Measurements from ENCODE around the gene PHYH. TPM values are rescaled to one million over a fixed set of nuclear protein-coding genes. Genes with fewer than 3 reads are reported as not detected.
"Not testable (repeated sequence)": the region's sequence is repeated elsewhere in the genome, so short reads cannot be mapped to it uniquely, and the experiment has no call there.

The PHYH gene
- total RNA-seq, 1 experiment from 2014 or later, result 33.6 TPM

DNA sequence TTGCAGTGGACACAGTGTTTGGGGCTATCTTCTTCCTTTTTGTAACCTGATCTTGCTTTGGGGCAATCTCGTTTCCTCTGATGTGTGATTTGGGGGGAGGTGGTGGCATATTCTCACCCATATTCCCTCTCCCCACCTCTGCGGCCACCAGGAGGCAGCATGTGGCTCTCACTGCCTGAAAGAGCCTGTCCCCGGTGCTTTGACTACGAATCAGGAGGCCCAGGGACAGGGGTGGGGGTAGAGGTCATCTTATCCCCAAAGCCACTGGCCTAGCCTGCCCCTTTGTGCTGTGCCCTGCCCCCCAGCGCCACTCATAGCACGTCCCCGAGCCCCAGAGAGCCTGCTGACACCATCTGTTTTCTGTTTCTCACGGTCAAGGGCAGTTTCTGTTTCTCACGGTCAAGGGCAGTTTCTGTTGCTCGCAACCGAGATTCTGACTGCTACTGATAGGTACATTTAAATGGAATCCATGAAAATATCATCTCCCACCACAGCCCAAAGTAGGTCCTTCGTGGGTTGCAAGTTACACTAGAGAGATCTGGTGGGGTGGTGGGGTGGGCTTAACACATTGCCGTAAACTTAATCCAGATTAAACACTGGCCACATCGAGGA is 28.2 kb downstream of the PHYH start:
- DNase-seq (ENCODE audit: low spot score), result no peak

DNA sequence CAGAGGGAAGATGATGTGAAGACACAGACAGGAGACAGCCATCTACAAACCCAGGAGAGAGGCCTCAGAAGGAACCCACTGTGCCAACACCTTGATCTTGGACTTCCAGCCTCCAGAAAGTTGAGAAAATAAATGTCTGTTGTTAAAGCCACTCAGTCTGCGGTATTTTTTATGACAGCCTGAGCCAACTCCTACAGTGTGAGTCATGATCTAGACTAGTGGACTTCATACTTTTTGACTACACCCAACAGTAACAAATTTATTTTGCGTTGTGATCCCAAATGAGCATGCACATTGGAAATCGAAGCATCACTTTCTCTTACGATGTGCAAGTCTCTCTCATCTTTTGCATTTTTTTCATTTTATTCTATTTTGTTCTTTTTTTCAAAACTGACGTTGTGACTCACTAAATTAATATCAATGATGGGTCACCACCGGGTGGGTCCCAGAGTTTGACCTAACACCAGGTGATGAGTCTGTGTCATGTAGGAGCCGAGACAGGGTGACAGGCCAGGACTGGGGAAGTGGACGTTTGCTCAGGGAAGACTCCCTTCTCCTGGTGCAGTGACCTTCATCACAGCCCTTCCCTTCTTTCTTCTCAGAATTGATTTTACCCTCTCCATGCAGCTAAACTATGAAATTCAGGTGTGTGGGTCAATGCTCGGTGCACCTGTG is 28.9 kb downstream of the PHYH start:
- peak; percentile 75 for DNase-seq (ENCODE audit: low spot score)

DNA sequence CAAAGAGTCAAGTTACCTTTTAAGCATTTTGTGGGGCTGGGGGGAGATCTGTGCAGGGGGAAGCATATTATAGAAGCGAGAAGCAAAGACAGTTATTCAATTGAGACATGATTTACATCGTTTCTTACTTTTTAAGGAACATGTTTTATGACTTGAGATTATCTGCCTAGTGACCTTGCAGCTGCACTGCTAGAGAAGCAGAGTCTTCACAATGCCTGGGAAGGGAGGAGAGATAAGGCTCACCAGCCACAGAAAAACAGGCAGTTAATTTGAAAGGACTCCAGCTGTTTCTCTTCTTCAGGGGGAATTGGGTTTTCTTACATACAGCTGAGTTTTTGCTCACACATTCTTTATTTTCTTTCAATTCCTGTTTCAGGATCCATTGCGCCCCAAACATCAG is 31.0 kb downstream of the PHYH start:
- no peak for DNase-seq (ENCODE audit: low spot score)

DNA sequence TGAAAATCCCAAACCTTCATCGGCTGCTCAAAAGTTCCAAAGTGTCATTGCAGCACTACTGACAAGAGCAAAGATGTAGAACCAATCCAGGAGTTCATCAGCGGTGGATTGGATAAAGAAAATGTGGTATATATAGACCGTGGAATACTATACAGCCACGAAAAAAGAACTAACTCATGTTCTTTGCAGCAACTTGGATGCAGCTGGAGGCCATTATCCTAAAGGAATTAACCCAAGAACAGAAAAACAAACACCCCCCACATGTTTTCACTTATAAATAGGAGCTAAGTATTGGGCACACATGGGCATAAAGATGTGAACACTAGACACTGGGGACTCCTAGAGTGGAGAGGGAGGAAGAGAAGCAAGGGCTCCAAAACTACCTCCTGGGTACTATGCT is 31.6 kb downstream of the PHYH start:
- DNase-seq (ENCODE audit: low spot score), result no peak

DNA sequence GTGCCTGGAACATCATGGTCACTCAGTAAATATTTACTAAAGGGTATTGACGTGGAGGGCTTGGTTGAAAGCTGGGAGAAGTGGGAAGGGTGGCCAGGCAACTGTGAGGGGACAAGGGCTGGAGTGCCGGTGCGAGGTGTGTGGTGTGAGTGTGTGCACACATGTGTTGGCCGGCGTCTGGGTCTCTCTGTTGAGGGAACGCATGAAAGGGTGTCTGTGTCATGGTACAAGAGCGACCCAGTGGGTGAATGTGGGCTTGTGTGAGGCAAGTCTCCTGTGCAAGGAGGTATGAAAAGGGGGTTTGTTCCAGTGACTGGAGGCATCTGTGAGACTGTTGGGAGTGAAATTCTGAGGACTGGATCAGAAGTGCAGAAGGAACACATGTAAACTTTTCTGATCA is 36.3 kb downstream of the PHYH start:
- DNase-seq (ENCODE audit: low spot score), result no peak

DNA sequence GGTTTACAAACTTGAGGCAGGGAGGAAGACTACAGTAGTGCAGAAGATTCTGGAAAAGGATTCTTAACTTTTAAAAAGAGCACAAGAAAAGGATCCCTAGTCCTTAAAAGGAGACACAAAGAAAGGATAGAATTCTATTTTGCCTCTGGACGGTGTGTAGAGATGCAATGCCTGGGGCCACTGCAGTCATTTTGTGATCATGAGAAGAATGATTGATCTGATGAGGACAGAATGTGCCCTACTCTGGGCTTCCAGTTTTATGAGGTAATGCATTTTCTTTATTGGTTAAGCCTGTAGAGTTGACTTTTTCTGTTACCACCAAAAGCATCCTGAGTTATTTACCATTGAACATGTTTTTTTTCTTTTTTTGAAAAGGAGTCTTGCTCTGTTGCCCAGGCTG is 37.4 kb downstream of the PHYH start:
- DNase-seq (ENCODE audit: low spot score), result no peak

DNA sequence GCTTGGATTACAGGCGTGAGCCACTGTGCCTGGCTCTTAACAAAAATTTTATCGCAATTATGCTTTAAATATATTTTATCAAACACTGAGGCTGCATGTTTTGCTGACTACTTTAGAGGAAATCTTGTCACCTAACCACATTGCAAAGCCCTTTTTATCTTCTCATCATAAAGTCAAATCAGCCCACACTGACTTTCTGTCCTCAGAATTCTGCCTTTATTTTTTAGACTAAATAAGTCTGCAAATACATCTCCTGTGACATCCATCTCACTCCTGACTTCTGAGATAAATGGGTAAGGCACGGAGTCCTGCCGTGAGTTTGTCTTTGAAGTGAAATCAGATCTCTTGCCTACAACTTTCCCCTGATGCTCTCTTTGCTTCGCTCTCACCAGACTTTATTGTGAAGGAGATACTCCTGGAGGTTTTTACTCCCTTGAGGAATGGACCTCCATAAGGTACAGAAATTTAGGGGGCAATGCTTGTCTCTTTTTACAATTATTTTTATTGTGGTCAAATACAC is 42.2 kb downstream of the PHYH start:
- no peak for DNase-seq (ENCODE audit: low spot score)

DNA sequence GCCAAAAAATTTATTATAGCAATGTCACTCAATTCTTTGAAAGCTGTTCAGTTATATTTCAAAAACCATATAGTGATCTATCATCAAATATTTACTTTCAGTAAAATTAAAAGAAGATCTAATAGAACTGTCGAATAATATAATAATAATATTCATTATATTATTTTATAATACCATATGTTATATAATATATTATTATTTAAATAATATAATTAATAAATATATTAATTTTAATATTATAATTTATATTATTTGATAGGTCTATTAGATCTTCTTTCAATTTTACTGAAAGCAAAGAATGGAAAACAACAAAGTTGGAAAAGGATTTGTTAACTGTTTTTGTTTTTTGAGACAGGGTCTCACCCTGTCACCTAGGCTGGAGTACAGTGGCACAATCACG is 43.2 kb downstream of the PHYH start:
- DNase-seq (ENCODE audit: low spot score), result no peak

DNA sequence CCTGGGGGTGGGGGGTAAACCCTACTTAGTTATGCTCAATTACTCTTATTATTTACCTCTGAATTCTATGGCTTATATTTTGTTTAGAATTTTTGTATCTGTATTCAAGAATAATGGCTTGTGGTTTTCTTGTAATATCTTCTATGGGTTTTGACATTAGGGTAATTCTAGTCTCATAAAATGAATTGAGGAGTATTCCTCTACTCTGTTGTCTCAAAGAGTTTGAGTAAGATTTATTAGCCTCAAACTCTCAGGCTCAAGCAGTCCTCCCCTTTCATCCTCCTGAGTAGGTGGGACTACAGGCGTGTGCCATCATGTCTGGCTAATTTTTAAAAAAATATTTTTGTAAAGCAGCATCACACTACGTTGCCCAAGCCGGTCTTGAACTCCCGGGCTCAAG is 46.1 kb downstream of the PHYH start:
- no peak for DNase-seq (ENCODE audit: low spot score)

DNA sequence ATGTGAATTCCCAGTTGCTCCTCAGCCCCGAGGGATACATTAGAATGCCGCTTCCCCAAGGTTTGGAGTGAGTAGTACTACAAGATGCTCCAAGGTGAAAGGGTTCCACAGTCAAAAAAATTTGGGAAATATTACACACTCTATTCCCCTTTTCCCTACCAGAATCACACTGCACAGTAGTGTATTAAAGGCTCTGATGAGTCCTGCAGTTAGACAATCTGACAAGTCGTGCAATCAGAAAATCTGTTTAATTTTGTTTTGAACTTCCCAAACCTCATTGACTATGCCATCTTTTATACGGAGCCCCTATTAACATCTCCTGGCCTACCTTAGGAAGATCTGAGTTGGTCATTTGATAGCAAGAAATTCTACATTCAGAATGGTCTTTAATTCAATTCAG is 52.1 kb downstream of the PHYH start:
- no peak for DNase-seq (ENCODE audit: low spot score)

DNA sequence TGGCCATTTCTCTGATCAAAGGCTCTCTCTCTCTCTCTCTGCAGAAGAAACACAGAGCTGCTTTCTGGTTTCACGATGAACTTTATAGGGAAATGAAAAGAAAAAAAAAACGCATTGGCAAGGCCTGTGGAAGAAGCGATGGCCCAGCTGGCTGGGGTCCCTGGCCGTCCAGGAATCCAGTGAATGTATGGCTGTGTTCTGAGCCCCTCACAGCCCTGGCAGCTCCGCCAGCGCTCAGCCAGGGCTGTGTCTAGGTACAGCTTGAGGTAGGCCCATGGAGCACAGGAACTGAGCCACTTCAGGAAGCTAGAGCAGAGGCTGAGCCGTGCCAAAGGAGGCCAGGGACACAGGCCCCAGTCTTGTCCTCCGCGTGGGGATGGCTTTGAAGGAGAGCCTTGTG is 52.6 kb downstream of the PHYH start:
- no peak for DNase-seq (ENCODE audit: low spot score)

DNA sequence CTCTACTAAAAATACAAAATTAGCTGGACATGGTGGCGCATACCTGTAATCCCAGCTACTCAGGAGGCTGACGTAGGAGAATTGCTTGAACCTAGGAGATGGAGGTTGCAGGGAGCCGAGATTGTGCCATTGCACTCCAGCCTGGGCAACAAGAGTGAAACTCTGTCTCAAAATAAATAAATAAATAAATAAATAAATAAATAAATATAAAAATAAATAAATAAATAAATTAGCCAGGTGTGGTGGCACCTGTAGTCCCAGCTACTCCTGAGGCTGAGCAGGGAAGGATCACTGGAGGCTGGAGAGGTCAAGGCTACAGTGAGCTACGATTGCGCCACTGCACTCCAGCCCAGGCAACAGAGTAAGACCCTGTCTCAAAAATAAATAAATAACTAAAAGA is 57.6 kb downstream of the PHYH start:
- DNase-seq (ENCODE audit: low spot score), result not testable (repeated sequence)

DNA sequence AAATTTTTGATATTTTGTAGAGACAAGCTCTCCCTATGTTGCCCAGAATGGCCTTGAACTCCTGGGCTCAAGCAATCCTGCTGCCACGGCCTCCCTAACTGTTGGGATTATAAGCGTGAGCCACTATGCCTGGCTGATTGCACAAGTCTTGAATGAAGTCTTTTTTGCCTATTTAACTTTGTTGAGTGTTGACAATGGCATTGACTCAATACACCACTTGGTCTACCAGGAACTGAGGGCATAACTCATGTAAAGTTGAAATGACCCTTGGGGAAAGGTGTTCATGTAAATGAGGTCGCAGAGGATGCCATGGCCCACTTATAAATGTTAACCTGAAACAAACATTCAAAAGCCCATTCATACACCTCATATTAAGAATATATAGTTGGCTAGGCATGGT is 58.3 kb downstream of the PHYH start:
- DNase-seq (ENCODE audit: low spot score), result no peak

DNA sequence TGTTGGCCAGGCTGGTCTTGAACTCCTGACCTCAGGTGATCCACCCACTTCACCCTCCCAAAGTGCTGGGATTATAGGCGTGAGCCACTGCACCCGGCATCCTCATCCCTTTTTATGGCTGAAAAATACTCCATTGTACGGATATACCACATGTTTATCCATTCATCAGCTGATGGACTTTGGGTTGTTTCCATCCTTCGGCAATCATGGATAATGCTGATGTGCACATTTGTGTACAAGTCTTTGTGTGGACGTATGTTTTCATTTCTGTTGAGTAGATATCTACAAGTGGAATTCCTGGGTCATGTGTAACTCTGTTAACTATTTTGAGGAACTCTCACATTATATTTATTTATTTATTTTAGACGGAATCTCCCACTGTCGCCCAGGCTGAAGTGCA is 59.9 kb downstream of the PHYH start:
- DNase-seq (ENCODE audit: low spot score), result no peak

DNA sequence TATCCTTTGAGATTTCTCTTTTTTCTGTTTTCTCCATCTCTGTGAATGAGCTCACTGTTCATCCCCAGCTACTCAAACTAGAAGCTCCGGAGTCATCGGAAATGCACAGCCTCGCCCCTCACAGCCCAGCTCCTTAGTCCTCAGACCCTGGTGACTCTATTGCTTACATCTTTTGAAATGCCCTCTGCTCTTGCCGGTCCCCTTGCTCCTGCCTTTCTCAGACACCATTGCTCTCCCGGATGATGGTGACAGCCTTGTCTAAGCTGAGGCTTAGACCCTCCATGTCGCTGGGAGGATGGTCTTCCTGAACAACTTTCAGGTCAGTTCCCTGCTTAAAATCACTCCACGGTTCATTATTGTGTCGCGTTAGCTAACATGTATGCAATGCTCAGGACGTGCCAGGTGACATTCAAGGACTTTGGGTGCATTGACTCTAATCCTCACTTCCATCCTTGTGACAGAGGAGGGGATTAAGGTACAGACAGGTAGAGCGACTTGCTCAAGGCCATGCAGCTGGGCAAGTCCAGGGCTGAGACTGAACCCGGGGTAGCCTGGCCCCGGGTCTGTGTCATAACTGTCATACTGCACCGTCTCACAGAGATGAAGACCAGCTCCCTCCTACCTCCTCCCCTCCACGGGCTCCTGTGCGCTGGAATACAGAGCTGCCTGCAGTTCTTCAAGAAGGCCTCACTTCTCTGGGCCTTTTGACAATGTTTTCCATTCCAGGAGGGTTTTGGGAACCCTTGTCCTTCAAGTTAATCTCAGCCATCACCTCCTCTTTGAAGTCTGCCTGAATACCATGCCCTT is 61.4 kb downstream of the PHYH start:
- DNase-seq (ENCODE audit: low spot score), result no peak

DNA sequence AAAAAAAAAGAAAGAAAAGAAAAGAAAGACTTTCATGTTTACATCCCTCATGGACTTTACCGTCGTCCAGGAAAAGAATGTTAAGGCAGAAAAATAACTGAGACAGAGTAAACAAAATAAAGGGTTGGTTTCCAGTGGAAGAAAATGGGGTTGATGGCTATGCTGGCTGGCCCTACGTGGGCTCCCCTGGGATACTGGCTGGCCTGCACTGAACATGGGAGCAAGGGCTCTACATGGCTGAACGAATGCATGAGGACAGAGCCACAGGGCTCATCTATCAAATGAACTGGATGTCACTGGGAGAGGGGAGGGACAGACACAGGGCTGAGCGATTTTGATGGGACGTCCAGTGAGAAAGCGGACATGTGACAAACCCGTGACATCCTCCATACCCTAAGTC is 63.2 kb downstream of the PHYH start:
- no peak for DNase-seq (ENCODE audit: low spot score)

DNA sequence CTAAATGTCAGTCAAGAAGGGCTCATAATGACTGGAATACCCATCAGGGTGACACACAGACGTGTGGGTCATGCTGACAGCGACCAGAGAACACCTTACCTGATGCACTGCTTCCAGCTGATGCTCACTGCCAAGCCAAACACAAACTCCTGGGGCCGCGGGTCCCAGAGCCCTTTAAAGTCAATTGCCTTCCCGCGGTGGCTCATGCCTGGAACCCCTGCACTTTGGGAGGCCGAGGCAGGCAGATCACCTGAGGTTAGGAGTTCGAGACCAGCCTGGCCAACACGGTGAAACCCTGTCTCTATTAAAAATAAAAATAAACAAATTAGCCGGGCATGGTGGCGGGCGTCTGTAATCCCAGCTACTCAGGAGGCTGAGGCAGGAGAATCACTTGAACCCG is 65.1 kb downstream of the PHYH start:
- not testable (repeated sequence) for DNase-seq (ENCODE audit: low spot score)

DNA sequence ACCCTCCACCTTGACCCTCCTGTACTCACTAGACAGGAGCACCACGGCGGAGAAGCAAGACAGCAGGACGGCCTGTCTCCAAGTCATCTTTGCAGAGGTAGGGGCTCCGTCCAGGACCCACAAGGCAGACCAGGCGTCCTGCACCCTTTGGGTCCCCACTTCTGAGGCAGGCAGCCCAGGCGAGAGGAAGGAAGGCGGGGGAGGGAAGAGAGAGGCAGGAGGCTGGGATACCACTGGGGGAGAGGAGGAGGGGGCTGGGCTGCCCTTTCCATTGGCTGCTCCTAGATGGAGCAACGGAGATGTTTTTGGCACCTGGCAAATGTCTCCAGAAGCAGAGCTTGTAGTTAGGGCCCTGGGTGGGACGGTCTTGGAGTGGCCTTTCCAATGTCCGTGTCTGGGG is 65.7 kb downstream of the PHYH start, which contains the start of gene UCMA:
UCMA (minus strand) TSS at position 203 of the 400 bp plus-strand sequence; CDS start at position 87, 116 bp downstream.
- DNase-seq (ENCODE audit: low spot score), result no peak

DNA sequence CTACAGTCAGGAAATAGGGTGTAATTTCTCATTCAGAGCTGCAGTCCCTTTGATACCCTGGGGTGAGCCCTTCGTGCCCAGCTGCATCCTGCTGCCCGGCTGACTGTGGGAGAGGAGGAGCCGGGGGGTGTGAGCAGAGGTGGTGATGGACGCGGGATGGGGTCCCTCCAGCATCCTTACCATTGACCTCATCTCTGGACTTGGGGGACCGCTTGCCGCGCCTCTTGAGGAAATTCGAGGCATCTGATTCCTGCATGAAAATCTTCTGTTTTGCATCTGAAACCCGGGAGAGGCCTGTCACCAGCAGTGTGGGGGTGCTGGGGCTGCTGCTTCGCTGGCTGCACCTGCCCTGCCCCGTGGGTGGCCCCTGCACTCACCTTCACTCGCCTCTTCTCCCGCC is 66.5 kb downstream of the PHYH start:
- no peak for DNase-seq (ENCODE audit: low spot score)

DNA sequence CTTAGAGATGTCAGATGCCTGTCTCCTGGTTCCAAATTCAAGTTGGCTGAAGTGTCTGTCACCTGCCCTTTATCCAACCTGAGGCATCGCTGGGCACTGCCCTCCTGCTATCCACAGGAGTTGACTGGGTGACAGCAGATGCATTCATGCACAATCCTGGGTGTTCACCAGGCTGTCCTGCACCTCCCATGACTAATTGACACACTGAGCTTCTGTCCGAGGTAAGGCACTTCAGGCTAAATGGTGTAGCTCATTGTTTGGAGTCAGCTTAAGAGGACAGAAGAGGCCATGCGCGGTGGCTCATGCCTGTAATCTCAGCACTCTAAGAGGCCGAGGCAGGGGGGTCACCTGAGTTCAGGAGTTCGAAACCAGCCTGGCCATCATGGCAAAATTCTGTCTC is 68.1 kb downstream of the PHYH start:
- no peak for DNase-seq (ENCODE audit: low spot score)

DNA sequence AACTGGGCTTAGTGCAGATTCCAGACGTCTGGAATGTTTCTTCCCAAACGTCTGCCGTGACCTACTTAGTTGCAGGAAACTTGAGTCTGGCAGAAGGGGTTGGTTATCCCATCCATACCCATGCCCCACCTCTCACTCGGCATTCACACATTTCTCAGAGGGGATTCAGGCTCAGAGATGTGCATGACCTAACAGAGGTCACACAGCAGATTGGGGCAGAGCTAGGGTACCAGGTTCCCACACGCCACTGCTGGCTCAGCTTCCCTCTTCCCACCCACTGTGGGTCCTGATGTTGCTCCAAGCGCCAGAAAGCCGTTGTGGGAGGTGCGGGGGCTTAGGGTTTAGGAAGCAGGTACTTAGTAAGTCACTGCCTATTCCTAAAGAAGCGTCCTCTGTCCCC is 68.7 kb downstream of the PHYH start:
- DNase-seq (ENCODE audit: low spot score), result no peak
